OCI-LY1 (cell line): Measurements from ENCODE around the gene PAFAH2.

Experiments
- EZH2 ChIP-seq: fragments of 200-600 bp; sonication (generic), shearing (Covaris generic); IDR thresholded peaks from 2 replicates; pipeline ENCODE4 v1.8.0; 2017; ENCODE audit warnings: borderline replicate concordance, mixed run types, mild to moderate bottlenecking, antibody characterized with exemption, low read length, moderate library complexity, mixed read lengths
- TF ChIP-seq, protein P1 (sequence below): fragments of 200-600 bp; sonication (generic), shearing (Covaris generic); IDR thresholded peaks from 2 replicates; pipeline ENCODE4 v1.5.1; 2017; ENCODE audit warnings: mild to moderate bottlenecking, antibody characterized with exemption, low read length, moderate library complexity, mixed read lengths

DNA sequence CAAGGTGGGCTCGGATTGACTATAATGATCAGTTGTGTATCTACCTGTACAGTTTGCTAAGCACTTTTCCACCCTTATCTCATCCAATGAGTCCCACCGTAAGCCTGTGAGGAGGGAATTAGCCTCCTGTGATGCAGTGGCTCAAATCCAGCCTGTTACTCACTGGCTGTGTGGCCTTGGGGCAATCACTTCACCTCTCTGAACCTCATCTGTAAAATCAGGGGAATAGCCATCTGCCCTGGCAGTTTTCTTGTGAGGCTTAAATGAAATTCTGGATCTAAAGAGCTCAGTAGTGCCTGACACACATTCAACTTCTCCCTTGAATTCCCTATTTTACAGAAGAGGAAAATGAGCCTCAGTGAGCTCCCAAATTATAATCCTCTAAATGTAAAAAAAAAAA lies 16.3 kb upstream of the PAFAH2 start:
- TF ChIP-seq, protein P1, sequence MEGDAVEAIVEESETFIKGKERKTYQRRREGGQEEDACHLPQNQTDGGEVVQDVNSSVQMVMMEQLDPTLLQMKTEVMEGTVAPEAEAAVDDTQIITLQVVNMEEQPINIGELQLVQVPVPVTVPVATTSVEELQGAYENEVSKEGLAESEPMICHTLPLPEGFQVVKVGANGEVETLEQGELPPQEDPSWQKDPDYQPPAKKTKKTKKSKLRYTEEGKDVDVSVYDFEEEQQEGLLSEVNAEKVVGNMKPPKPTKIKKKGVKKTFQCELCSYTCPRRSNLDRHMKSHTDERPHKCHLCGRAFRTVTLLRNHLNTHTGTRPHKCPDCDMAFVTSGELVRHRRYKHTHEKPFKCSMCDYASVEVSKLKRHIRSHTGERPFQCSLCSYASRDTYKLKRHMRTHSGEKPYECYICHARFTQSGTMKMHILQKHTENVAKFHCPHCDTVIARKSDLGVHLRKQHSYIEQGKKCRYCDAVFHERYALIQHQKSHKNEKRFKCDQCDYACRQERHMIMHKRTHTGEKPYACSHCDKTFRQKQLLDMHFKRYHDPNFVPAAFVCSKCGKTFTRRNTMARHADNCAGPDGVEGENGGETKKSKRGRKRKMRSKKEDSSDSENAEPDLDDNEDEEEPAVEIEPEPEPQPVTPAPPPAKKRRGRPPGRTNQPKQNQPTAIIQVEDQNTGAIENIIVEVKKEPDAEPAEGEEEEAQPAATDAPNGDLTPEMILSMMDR, result no peak
- no peak for TF ChIP-seq EZH2
